ENCODE data around the gene XIRP1. TPM values are rescaled to one million over a fixed set of nuclear protein-coding genes. Genes with fewer than 3 reads are reported as not detected.

Gene XIRP1
- total RNA-seq = not detected in 2 replicates

GRCh38 chr3:39192490-39193092 is at the start of gene XIRP1:
Gene XIRP1 (minus strand): TSS chr3:39192595. CDS start chr3:39189445, 3,150 bp downstream.
- Histone ChIP-seq H3K4me3 (ENCODE audit: low read depth, low read length) (no peak within 1 kb of the TSS), H3K36me3 (ENCODE audit: control insufficient read depth, insufficient read depth, low read length) (no peaks in the 10 kb centered on the region), H3K27me3 (ENCODE audit: control insufficient read depth, insufficient read depth, low read length) (peaks cover 4% of the 10 kb centered on the region)
- DNase-seq (ENCODE audit: low read depth) (no peak), FAIRE-seq (no peak)
- TF ChIP-seq CTCF (IDR thresholded peaks at IDR 0.05; ENCODE audit: insufficient read depth, low read length, severe bottlenecking) = no peak

DNA sequence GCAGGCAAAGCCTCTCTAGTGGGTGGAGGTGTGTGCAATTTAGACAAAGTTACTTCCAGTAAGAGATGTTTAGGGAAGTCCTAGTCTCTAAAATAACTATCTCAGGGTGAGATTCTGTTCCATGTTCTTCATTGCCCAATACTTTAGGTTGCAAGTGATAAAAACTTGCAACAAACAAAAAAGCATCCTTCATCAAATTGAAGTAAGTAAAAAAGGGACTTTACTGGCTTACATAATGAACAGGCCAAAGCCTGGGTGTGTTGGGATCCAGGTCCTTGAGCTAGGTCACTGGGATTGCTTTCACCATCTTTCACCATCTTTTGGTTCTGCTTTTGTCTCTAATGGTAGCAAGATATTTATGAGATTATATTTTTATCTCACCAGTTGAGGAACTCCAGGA is 49.2 kb upstream of the XIRP1 start:
- peaks cover 6% of the 10 kb centered on the region for H3K27me3 ChIP-seq (ENCODE audit: control insufficient read depth, insufficient read depth, low read length)
- FAIRE-seq (no peak), DNase-seq (ENCODE audit: low read depth) (no peak)
- no peak for TF ChIP-seq CTCF (IDR thresholded peaks at IDR 0.05; ENCODE audit: insufficient read depth, low read length, severe bottlenecking)
- no peaks in the 10 kb centered on the region for H3K36me3 ChIP-seq (ENCODE audit: control insufficient read depth, insufficient read depth, low read length)
- no peak overlapping the region for H3K4me3 ChIP-seq (ENCODE audit: low read depth, low read length)

GRCh38 chr3:39237027-39237426 is 44.6 kb upstream of the XIRP1 start:
- H3K4me3 ChIP-seq (ENCODE audit: low read depth, low read length) = no peak overlapping the region
- no peaks in the 10 kb centered on the region for H3K36me3 ChIP-seq (ENCODE audit: control insufficient read depth, insufficient read depth, low read length)
- DNase-seq (ENCODE audit: low read depth) (no peak), FAIRE-seq (no peak)
- H3K27me3 ChIP-seq (ENCODE audit: control insufficient read depth, insufficient read depth, low read length) = peaks cover 10% of the 10 kb centered on the region
- TF ChIP-seq CTCF (IDR thresholded peaks at IDR 0.05; ENCODE audit: insufficient read depth, low read length, severe bottlenecking) = no peak

DNA sequence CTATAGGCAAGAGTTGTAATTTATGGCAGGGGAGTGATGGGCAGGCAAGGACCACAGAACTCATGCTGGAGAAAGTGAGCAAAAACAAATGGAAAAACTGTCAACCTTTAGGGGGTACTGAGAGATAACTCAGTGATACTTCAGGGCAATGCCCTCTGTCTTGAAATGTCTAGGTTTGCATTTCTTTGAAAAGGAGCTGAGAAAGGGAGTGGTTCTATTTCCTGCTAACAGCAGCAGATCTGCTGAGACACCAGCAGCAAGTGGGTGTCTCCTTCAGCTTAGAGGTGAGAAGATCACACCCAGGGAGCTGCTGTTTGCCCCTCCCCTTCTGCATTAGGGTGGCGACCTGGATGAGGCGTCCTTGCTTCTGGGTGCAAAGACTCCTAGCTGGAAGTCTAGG is 42.3 kb upstream of the XIRP1 start:
- H3K4me3 ChIP-seq (ENCODE audit: low read depth, low read length) = no peak overlapping the region
- FAIRE-seq (no peak), DNase-seq (ENCODE audit: low read depth) (no peak)
- peaks cover 10% of the 10 kb centered on the region for H3K27me3 ChIP-seq (ENCODE audit: control insufficient read depth, insufficient read depth, low read length)
- TF ChIP-seq CTCF (IDR thresholded peaks at IDR 0.05; ENCODE audit: insufficient read depth, low read length, severe bottlenecking) = no peak
- no peaks in the 10 kb centered on the region for H3K36me3 ChIP-seq (ENCODE audit: control insufficient read depth, insufficient read depth, low read length)

GRCh38 chr3:39232859-39233258 is 40.5 kb upstream of the XIRP1 start:
- H3K4me3 ChIP-seq (ENCODE audit: low read depth, low read length) = no peak overlapping the region
- H3K27me3 ChIP-seq (ENCODE audit: control insufficient read depth, insufficient read depth, low read length) = peaks cover 7% of the 10 kb centered on the region
- no peak for TF ChIP-seq CTCF (IDR thresholded peaks at IDR 0.05; ENCODE audit: insufficient read depth, low read length, severe bottlenecking)
- no peak for FAIRE-seq
- H3K36me3 ChIP-seq (ENCODE audit: control insufficient read depth, insufficient read depth, low read length) = no peaks in the 10 kb centered on the region
- no peak for DNase-seq (ENCODE audit: low read depth)

- TF ChIP-seq CTCF (IDR thresholded peaks at IDR 0.05; ENCODE audit: insufficient read depth, low read length, severe bottlenecking) = no peak
- no peaks in the 10 kb centered on the region for H3K36me3 ChIP-seq (ENCODE audit: control insufficient read depth, insufficient read depth, low read length)
- H3K27me3 ChIP-seq (ENCODE audit: control insufficient read depth, insufficient read depth, low read length) = peaks cover 5% of the 10 kb centered on the region
- no peak overlapping the region for H3K4me3 ChIP-seq (ENCODE audit: low read depth, low read length)
- no peak for FAIRE-seq
- DNase-seq (ENCODE audit: low read depth) = no peak
Measured at GRCh38 chr3:39230453-39230852, 38.1 kb upstream of the XIRP1 start.

Data from bronchial epithelial cell (primary cell).